ENCODE measurements around the gene CNTNAP2.
"Not testable (repeated sequence)": the region's sequence is repeated elsewhere in the genome, so short reads cannot be mapped to it uniquely, and the experiment has no call there.

CNTNAP2 gene

GRCh38 chr7:146223851-146224250 lies 107.2 kb downstream of the CNTNAP2 start:
- Histone ChIP-seq H3K9me3 (ENCODE audit: control insufficient read depth, low read length) (no peaks in the 10 kb centered on the region), H3K36me3 (ENCODE audit: control insufficient read depth, insufficient read depth, low read length, severe bottlenecking) (no peaks in the 10 kb centered on the region), H3K9ac (ENCODE audit: low read length) (no peak overlapping the region), H3K27me3 (replicated peaks; ENCODE audit: control insufficient read depth, insufficient read depth, low read length) (no peaks in the 10 kb centered on the region), H3K4me3 (ENCODE audit: low read length) (no peak overlapping the region), H3K4me1 (ENCODE audit: control insufficient read depth, insufficient read depth, low read length) (no peaks in the 10 kb centered on the region)
- no peak for DNase-seq (ENCODE audit: low read depth)

GRCh38 chr7:146232604-146233003 lies 116.0 kb downstream of the CNTNAP2 start:
- Histone ChIP-seq H3K36me3 (ENCODE audit: control insufficient read depth, insufficient read depth, low read length, severe bottlenecking) (no peaks in the 10 kb centered on the region), H3K9ac (ENCODE audit: low read length) (no peak overlapping the region), H3K9me3 (ENCODE audit: control insufficient read depth, low read length) (no peaks in the 10 kb centered on the region), H3K4me3 (ENCODE audit: low read length) (no peak overlapping the region), H3K4me1 (ENCODE audit: control insufficient read depth, insufficient read depth, low read length) (no peaks in the 10 kb centered on the region), H3K27me3 (replicated peaks; ENCODE audit: control insufficient read depth, insufficient read depth, low read length) (no peaks in the 10 kb centered on the region)
- DNase-seq (ENCODE audit: low read depth) = no peak

- Histone ChIP-seq H3K36me3 (ENCODE audit: control insufficient read depth, insufficient read depth, low read length, severe bottlenecking) (no peaks in the 10 kb centered on the region), H3K9ac (ENCODE audit: low read length) (no peak overlapping the region), H3K9me3 (ENCODE audit: control insufficient read depth, low read length) (no peaks in the 10 kb centered on the region), H3K27me3 (replicated peaks; ENCODE audit: control insufficient read depth, insufficient read depth, low read length) (no peaks in the 10 kb centered on the region), H3K4me1 (ENCODE audit: control insufficient read depth, insufficient read depth, low read length) (no peaks in the 10 kb centered on the region), H3K4me3 (ENCODE audit: low read length) (no peak overlapping the region)
- DNase-seq (ENCODE audit: low read depth) = no peak
Observed at GRCh38 chr7:146235195-146235594, 118.6 kb downstream of the CNTNAP2 start.

DNA sequence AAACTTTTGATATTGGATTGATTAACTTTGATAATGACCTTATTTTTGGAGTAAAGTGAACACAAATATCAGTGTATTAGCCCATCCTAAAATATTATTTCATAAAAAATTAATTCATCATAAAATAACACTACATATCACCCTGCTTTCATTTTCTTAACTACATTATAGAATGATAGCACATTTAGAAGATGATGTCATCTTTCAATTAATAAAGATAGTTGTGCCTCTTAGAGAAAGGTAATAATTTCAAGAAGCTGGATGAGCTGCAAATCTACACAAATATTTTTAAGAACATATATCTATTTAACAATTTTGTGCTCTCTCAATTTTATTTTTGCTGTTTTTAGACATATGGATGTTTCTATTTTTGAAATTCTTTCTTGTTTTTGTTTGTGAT lies 126.1 kb downstream of the CNTNAP2 start:
- Histone ChIP-seq H3K4me3 (ENCODE audit: low read length) (no peak overlapping the region), H3K9me3 (ENCODE audit: control insufficient read depth, low read length) (no peaks in the 10 kb centered on the region), H3K9ac (ENCODE audit: low read length) (no peak overlapping the region), H3K36me3 (ENCODE audit: control insufficient read depth, insufficient read depth, low read length, severe bottlenecking) (no peaks in the 10 kb centered on the region), H3K27me3 (replicated peaks; ENCODE audit: control insufficient read depth, insufficient read depth, low read length) (no peaks in the 10 kb centered on the region), H3K4me1 (ENCODE audit: control insufficient read depth, insufficient read depth, low read length) (no peaks in the 10 kb centered on the region)
- DNase-seq (ENCODE audit: low read depth) = no peak

- DNase-seq (ENCODE audit: low read depth); H3K4me3 ChIP-seq (ENCODE audit: low read length); H3K9ac ChIP-seq (ENCODE audit: low read length): not testable (repeated sequence)
Observed at GRCh38 chr7:146247991-146248390, 131.4 kb downstream of the CNTNAP2 start.

GRCh38 chr7:146248744-146249143 lies 132.1 kb downstream of the CNTNAP2 start:
- not testable (repeated sequence) for H3K36me3 ChIP-seq (ENCODE audit: control insufficient read depth, insufficient read depth, low read length, severe bottlenecking); H3K27me3 ChIP-seq (replicated peaks; ENCODE audit: control insufficient read depth, insufficient read depth, low read length); H3K4me3 ChIP-seq (ENCODE audit: low read length); H3K4me1 ChIP-seq (ENCODE audit: control insufficient read depth, insufficient read depth, low read length); DNase-seq (ENCODE audit: low read depth); H3K9ac ChIP-seq (ENCODE audit: low read length); H3K9me3 ChIP-seq (ENCODE audit: control insufficient read depth, low read length)

More at GRCh38 chr7:146247991-146248390, 131.4 kb downstream of the CNTNAP2 start:
- not testable (repeated sequence) for H3K4me1 ChIP-seq (ENCODE audit: control insufficient read depth, insufficient read depth, low read length); H3K27me3 ChIP-seq (replicated peaks; ENCODE audit: control insufficient read depth, insufficient read depth, low read length); H3K36me3 ChIP-seq (ENCODE audit: control insufficient read depth, insufficient read depth, low read length, severe bottlenecking); H3K9me3 ChIP-seq (ENCODE audit: control insufficient read depth, low read length)

GRCh38 chr7:146249272-146249671 lies 132.7 kb downstream of the CNTNAP2 start:
- no peak overlapping the region for H3K4me3 ChIP-seq (ENCODE audit: low read length)
- H3K27me3 ChIP-seq (replicated peaks; ENCODE audit: control insufficient read depth, insufficient read depth, low read length) = no peaks in the 10 kb centered on the region
- no peaks in the 10 kb centered on the region for H3K36me3 ChIP-seq (ENCODE audit: control insufficient read depth, insufficient read depth, low read length, severe bottlenecking)
- DNase-seq (ENCODE audit: low read depth) = no peak
- no peaks in the 10 kb centered on the region for H3K9me3 ChIP-seq (ENCODE audit: control insufficient read depth, low read length)
- H3K9ac ChIP-seq (ENCODE audit: low read length) = no peak overlapping the region
- no peaks in the 10 kb centered on the region for H3K4me1 ChIP-seq (ENCODE audit: control insufficient read depth, insufficient read depth, low read length)

- H3K4me3 ChIP-seq (ENCODE audit: low read length) = no peak overlapping the region
- no peaks in the 10 kb centered on the region for H3K27me3 ChIP-seq (replicated peaks; ENCODE audit: control insufficient read depth, insufficient read depth, low read length)
- no peak overlapping the region for H3K9ac ChIP-seq (ENCODE audit: low read length)
- H3K4me1 ChIP-seq (ENCODE audit: control insufficient read depth, insufficient read depth, low read length) = no peaks in the 10 kb centered on the region
- H3K9me3 ChIP-seq (ENCODE audit: control insufficient read depth, low read length) = peaks cover 3% of the 10 kb centered on the region
- no peak for DNase-seq (ENCODE audit: low read depth)
- H3K36me3 ChIP-seq (ENCODE audit: control insufficient read depth, insufficient read depth, low read length, severe bottlenecking) = no peaks in the 10 kb centered on the region
Observed at GRCh38 chr7:146255609-146256008, 139.0 kb downstream of the CNTNAP2 start.

DNA sequence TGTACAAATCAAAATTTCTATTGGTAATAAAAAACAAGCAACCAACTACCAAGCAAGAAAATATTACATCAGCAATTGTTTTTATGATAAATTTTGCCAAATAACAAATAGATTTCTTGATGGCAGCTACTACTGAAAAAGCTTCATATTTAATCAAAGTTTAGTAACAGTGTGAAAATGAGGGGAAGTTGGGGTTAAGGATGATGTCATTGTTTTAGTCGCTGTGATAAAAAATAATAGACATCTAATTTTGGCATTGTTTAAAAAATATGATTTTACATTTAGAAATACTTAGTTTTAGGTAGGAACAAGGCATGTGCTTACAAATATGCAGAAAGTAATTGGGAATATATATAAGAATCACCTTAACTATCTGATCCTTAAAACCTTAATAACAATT lies 145.9 kb downstream of the CNTNAP2 start:
- Histone ChIP-seq H3K9ac (ENCODE audit: low read length) (no peak overlapping the region), H3K36me3 (ENCODE audit: control insufficient read depth, insufficient read depth, low read length, severe bottlenecking) (no peaks in the 10 kb centered on the region), H3K4me1 (ENCODE audit: control insufficient read depth, insufficient read depth, low read length) (no peaks in the 10 kb centered on the region), H3K4me3 (ENCODE audit: low read length) (no peak overlapping the region), H3K9me3 (ENCODE audit: control insufficient read depth, low read length) (no peaks in the 10 kb centered on the region), H3K27me3 (replicated peaks; ENCODE audit: control insufficient read depth, insufficient read depth, low read length) (no peaks in the 10 kb centered on the region)
- DNase-seq (ENCODE audit: low read depth) = no peak

- H3K9ac ChIP-seq (ENCODE audit: low read length) = no peak overlapping the region
- H3K36me3 ChIP-seq (ENCODE audit: control insufficient read depth, insufficient read depth, low read length, severe bottlenecking) = no peaks in the 10 kb centered on the region
- H3K9me3 ChIP-seq (ENCODE audit: control insufficient read depth, low read length) = no peaks in the 10 kb centered on the region
- H3K27me3 ChIP-seq (replicated peaks; ENCODE audit: control insufficient read depth, insufficient read depth, low read length) = no peaks in the 10 kb centered on the region
- no peaks in the 10 kb centered on the region for H3K4me1 ChIP-seq (ENCODE audit: control insufficient read depth, insufficient read depth, low read length)
- DNase-seq (ENCODE audit: low read depth) = no peak
- H3K4me3 ChIP-seq (ENCODE audit: low read length) = no peak overlapping the region
Observed at GRCh38 chr7:146276888-146277287, 160.3 kb downstream of the CNTNAP2 start.

DNA sequence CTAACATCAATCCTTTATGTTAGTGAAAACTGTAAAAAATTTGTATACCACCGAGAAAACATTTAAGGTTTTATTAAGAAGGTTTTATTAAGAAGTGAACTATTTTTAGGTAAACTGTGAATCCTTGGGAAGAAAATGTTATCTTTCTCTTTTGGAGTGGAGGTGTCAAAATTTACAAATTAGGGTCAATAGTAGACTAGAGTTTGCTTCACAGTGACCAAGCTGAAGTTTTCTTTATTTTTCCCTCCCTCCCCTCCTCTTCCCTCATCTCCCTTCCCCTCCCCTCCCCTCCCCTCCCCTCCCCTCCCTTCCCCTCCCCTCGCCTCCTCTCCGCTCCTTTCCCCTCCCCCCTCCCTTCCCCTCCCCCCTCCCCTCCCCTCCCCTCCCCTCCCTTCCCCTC lies 168.8 kb downstream of the CNTNAP2 start:
- Histone ChIP-seq H3K4me1 (ENCODE audit: control insufficient read depth, insufficient read depth, low read length) (no peaks in the 10 kb centered on the region), H3K9me3 (ENCODE audit: control insufficient read depth, low read length) (no peaks in the 10 kb centered on the region), H3K36me3 (ENCODE audit: control insufficient read depth, insufficient read depth, low read length, severe bottlenecking) (no peaks in the 10 kb centered on the region)

DNA sequence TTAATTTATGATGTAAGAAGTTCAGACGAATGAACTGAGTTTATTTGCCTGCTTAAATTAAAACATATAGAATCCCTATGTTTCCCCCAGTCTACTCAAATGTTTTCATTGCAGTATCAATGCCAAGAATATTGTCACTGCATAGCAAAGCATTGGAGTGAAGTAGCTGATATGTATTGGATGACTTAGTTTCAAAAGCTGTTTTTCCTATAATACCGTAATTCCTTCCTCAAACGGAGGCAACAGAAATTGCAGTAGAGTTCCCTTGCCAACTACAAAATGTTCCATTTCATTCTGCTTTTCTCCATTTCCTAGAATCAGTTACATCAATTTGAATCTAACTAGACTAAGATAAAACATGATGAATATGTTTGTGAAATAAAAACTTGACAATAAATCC lies 174.1 kb downstream of the CNTNAP2 start:
- no peak for DNase-seq (ENCODE audit: low read depth)
- no peaks in the 10 kb centered on the region for H3K27me3 ChIP-seq (replicated peaks; ENCODE audit: control insufficient read depth, insufficient read depth, low read length)
- H3K9ac ChIP-seq (ENCODE audit: low read length) = no peak overlapping the region
- H3K9me3 ChIP-seq (ENCODE audit: control insufficient read depth, low read length) = no peaks in the 10 kb centered on the region
- H3K36me3 ChIP-seq (ENCODE audit: control insufficient read depth, insufficient read depth, low read length, severe bottlenecking) = no peaks in the 10 kb centered on the region
- no peak overlapping the region for H3K4me3 ChIP-seq (ENCODE audit: low read length)
- H3K4me1 ChIP-seq (ENCODE audit: control insufficient read depth, insufficient read depth, low read length) = no peaks in the 10 kb centered on the region

More for the DNA sequence above, 168.8 kb downstream of the CNTNAP2 start:
- no peaks in the 10 kb centered on the region for H3K27me3 ChIP-seq (replicated peaks; ENCODE audit: control insufficient read depth, insufficient read depth, low read length)
- no peak overlapping the region for H3K9ac ChIP-seq (ENCODE audit: low read length)
- no peak for DNase-seq (ENCODE audit: low read depth)
- H3K4me3 ChIP-seq (ENCODE audit: low read length) = no peak overlapping the region

Measured in adipocyte (in vitro differentiated cells).